Breast epithelium (tissue), 3 donors: ENCODE results near the gene TRPM3.

Experiments used
- POLR2A ChIP-seq: fragments of 450-650 bp; IDR thresholded peaks from one replicate; pipeline ENCODE4 v1.6.1; 2016; ENCODE audit warnings: antibody characterized with exemption, mild to moderate bottlenecking, moderate library complexity
- POLR2AphosphoS5 ChIP-seq, 3 donors: sonication (generic); formaldehyde crosslinking; IDR thresholded peaks; one replicate each; pipeline ENCODE4 v1.6.1; 2017; ENCODE audit warnings: antibody characterized with exemption in 3 of 3
- TF ChIP-seq, protein P1 (sequence below), 3 donors: fragments of 450-650 bp; IDR thresholded peaks; one replicate each; pipeline ENCODE4 v1.5.1; 2016 to 2017; ENCODE audit warnings: antibody characterized with exemption in 3 of 3, mild to moderate bottlenecking in 3 of 3, moderate library complexity in 3 of 3

DNA sequence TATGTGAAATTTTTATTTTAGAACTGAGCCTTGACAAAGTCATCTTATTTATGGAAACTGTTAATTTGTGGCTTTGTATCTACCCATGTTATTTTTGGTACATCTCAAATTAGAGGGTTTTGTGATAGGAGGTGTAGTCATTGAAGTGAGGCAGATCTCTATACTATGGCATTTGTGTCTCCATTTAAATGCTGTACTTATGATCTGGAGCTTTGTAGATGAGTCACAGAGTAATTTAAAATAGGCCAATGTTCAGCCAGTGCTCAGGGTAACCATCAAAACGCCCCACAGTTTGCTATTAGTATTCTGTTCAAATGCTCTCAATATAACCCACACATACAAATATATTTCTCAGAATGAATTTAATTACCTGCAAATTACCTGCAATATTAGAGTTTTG, 355.5 kb downstream of the TRPM3 start:
- TF ChIP-seq, protein P1, sequence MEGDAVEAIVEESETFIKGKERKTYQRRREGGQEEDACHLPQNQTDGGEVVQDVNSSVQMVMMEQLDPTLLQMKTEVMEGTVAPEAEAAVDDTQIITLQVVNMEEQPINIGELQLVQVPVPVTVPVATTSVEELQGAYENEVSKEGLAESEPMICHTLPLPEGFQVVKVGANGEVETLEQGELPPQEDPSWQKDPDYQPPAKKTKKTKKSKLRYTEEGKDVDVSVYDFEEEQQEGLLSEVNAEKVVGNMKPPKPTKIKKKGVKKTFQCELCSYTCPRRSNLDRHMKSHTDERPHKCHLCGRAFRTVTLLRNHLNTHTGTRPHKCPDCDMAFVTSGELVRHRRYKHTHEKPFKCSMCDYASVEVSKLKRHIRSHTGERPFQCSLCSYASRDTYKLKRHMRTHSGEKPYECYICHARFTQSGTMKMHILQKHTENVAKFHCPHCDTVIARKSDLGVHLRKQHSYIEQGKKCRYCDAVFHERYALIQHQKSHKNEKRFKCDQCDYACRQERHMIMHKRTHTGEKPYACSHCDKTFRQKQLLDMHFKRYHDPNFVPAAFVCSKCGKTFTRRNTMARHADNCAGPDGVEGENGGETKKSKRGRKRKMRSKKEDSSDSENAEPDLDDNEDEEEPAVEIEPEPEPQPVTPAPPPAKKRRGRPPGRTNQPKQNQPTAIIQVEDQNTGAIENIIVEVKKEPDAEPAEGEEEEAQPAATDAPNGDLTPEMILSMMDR (IDR thresholded peaks at IDR 0.05), result no peak
- TF ChIP-seq POLR2A (no peak), POLR2AphosphoS5 (IDR thresholded peaks at IDR 0.05) (no peak)
